A673 (cell line): ENCODE measurements around the gene KCNQ4. TPM values are rescaled to one million over a fixed set of nuclear protein-coding genes. Genes with fewer than 3 reads are reported as not detected.

Experiments used
- BruUV-seq: library from RNA; stranded (reverse); fragments of 400-500 nt; replicated peaks from 2 replicates; lab custom pipeline; 2021; lab: Mats Ljungman, UMichigan
- CTCF ChIA-PET: fragments of 300-600 bp; sonication (Branson Sonifier 250); formaldehyde crosslinking; loops from one replicate; lab custom pipeline; 2022; ENCODE audit warnings: antibody characterized with exemption; lab: Charles Lee
- POLR2A ChIA-PET: fragments of 300-600 bp; sonication (Branson Sonifier 250); formaldehyde crosslinking; loops from one replicate; lab custom pipeline; 2022; ENCODE audit warnings: antibody characterized with exemption; ENCODE audit not compliant: low non-redundant PET; lab: Charles Lee
- DNase-seq: peaks from one replicate; pipeline ENCODE4 v3.0.0-alpha.2; 2015; ENCODE audit warnings: low spot score
- H3K27ac ChIP-seq: fragments of 200-600 bp; sonication (generic); 2 replicates; pipeline ENCODE4 v1.5.1; 2016; ENCODE audit warnings: mixed run types, low read depth, mild to moderate bottlenecking, mixed read lengths, antibody characterized with exemption, low read length; ENCODE audit not compliant: poor library complexity, severe bottlenecking
- H3K27me3 ChIP-seq: fragments of 200-600 bp; sonication (generic); replicated peaks from 2 replicates; pipeline ENCODE4 v1.6.1; 2017; ENCODE audit warnings: mixed run types, low read depth, mild to moderate bottlenecking, mixed read lengths, antibody characterized with exemption, low read length; ENCODE audit not compliant: insufficient read depth, poor library complexity
- H3K36me3 ChIP-seq: fragments of 200-600 bp; sonication (generic); 2 replicates; pipeline ENCODE4 v1.6.1; 2016; ENCODE audit warnings: mixed run types, mild to moderate bottlenecking, mixed read lengths, antibody characterized with exemption, low read length; ENCODE audit not compliant: insufficient read depth, poor library complexity, severe bottlenecking
- H3K4me1 ChIP-seq: fragments of 200-600 bp; sonication (generic); 2 replicates; pipeline ENCODE4 v1.6.1; 2017; ENCODE audit warnings: mixed run types, mild to moderate bottlenecking, mixed read lengths, antibody characterized with exemption, low read length; ENCODE audit not compliant: insufficient read depth, poor library complexity, severe bottlenecking
- H3K4me3 ChIP-seq: fragments of 200-600 bp; sonication (generic); 2 replicates; pipeline ENCODE4 v1.5.1; 2016; ENCODE audit warnings: low read depth, mixed run types, mild to moderate bottlenecking, mixed read lengths, low read length; ENCODE audit not compliant: poor library complexity, severe bottlenecking
- H3K9me3 ChIP-seq: fragments of 200-600 bp; sonication (generic); 2 replicates; pipeline ENCODE4 v1.6.1; 2016; ENCODE audit warnings: mixed run types, low read depth, mild to moderate bottlenecking, mixed read lengths, antibody characterized with exemption, low read length; ENCODE audit not compliant: poor library complexity, severe bottlenecking
- EZH2 ChIP-seq: fragments of 200-600 bp; sonication (generic); IDR thresholded peaks from 2 replicates; pipeline ENCODE4 v1.6.1; 2017; ENCODE audit warnings: borderline replicate concordance, low read depth, mild to moderate bottlenecking, mixed read lengths, antibody characterized with exemption, low read length; ENCODE audit not compliant: poor library complexity, severe bottlenecking
- intact Hi-C: fragments of 100-400 bp; cut with micrococcal nuclease; formaldehyde crosslinking; loops from one replicate; pipeline ENCODE4 v1.10.0; 2022; ENCODE audit not compliant: unreplicated experiment
- total RNA-seq: library from RNA; stranded (reverse); gene quantifications from 2 replicates; pipeline ENCODE4 v1.2.3, GENCODE V29; 2021
- TF ChIP-seq, protein P1 (sequence below): fragments of 300-800, 200-600 bp; sonication (generic); conservative IDR thresholded peaks from 2 replicates; pipeline ENCODE4 v1.5.1; 2017; ENCODE audit warnings: low read depth, mild to moderate bottlenecking, antibody characterized with exemption, low read length, moderate library complexity, mixed read lengths

KCNQ4 gene
- total RNA-seq, 1 experiment from 2014 or later = 0.62 TPM

DNA sequence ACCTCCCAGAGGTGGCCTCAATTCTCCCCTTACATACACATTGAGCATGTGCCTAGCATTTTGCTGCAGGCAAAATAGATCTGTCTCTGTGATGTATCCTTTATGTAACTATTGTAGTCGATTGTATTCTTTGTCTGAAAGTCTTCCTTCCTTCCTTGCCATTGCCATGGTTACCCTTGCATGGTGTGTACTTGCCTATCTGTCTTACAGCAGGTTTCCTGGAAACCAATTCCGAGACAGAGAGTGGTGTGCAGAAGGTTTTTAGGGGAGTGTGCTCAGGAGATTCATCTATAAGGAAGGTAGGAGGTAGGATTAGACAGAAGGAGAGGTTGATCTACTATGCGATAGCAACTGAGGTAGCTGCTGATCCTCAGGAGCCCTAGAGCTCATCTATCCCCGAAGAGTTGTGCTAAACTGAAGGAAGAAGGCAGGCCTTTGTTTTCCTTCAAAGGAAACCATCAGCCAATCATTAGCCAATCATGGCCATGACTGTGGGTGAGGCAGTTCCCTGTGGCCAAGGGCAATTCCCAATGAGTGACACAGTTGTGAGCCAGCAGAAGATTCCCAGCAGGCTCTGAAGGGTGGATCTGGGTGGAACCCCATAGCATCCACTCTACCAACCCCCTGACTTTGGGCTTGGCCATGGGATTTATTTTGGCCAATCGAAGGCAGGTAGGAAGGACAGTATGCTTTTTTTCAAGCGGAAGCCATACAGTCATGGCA, 63.6 kb downstream of the KCNQ4 start:
- H3K9me3 ChIP-seq = no peaks in the 10 kb centered on the region
- ChIA-PET CTCF (interaction anchor here (1.8 kb wide), 1 partner anchor 106 kb away, joined by 10 read pairs; no protein-coding TSS in a partner anchor), POLR2A (no interaction called here)
- no peak for DNase-seq
- H3K4me3 ChIP-seq = no peak overlapping the region
- intact Hi-C loops = no loop called here
- H3K4me1 ChIP-seq = no peaks in the 10 kb centered on the region
- no TSS peak for BruUV-seq
- no peak overlapping the region for H3K27ac ChIP-seq
- H3K27me3 ChIP-seq = no peaks in the 10 kb centered on the region
- TF ChIP-seq, protein P1, sequence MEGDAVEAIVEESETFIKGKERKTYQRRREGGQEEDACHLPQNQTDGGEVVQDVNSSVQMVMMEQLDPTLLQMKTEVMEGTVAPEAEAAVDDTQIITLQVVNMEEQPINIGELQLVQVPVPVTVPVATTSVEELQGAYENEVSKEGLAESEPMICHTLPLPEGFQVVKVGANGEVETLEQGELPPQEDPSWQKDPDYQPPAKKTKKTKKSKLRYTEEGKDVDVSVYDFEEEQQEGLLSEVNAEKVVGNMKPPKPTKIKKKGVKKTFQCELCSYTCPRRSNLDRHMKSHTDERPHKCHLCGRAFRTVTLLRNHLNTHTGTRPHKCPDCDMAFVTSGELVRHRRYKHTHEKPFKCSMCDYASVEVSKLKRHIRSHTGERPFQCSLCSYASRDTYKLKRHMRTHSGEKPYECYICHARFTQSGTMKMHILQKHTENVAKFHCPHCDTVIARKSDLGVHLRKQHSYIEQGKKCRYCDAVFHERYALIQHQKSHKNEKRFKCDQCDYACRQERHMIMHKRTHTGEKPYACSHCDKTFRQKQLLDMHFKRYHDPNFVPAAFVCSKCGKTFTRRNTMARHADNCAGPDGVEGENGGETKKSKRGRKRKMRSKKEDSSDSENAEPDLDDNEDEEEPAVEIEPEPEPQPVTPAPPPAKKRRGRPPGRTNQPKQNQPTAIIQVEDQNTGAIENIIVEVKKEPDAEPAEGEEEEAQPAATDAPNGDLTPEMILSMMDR = no peak
- H3K36me3 ChIP-seq = no peaks in the 10 kb centered on the region

DNA sequence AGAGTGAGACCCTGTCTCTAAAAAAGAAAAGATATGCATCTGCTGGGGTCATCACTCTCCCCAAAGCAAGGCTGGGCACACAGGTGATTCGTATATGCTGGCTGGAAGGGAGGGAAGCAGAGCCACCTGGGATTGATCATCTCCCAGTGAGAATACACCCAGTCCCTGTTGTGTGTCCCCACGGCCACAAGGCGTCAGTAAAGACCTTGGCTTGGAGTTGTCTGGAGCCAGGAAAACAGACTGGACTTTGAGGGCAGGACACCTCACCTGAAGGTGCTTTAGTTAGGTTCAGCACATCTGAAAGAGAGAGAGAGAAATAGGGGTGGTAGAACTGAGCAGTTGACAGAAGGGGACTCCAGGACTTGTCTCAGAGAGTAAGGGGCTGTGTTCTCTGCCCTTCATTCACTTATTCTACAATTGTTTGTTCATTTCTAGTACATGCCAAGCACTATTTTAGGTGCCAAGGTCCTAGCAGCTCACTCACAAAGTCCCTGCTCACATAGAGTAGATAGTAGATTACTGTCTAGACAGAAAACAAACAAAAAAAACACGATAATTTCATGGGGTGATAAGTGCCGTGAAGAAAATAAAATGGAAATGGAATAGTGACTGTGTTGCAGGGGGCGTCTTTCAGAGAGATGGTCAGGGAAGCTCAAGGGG, 65.1 kb downstream of the KCNQ4 start:
- no peak overlapping the region for H3K27ac ChIP-seq
- no peak overlapping the region for H3K4me3 ChIP-seq
- H3K36me3 ChIP-seq = no peaks in the 10 kb centered on the region
- TF ChIP-seq EZH2 = no peak
- TF ChIP-seq, protein P1 = peak; percentile 86
- no peaks in the 10 kb centered on the region for H3K4me1 ChIP-seq
- no peaks in the 10 kb centered on the region for H3K27me3 ChIP-seq
- no peaks in the 10 kb centered on the region for H3K9me3 ChIP-seq
- intact Hi-C loops = loop anchor here (1.0 kb wide), 1 partner anchor 104 kb away; no protein-coding TSS in a partner anchor
- peak; percentile 67 for DNase-seq
- CTCF ChIA-PET = interaction anchor here (1.5 to 1.8 kb wide), 2 partner anchors 100 to 104 kb away, joined by 10 to 22 read pairs; no protein-coding TSS in a partner anchor
- BruUV-seq = no TSS peak
- POLR2A ChIA-PET = interaction anchor here (0.5 kb wide), 1 partner anchor 408 kb away, joined by 3 read pairs; no protein-coding TSS in a partner anchor

GRCh38 chr1:40849801-40850592, 66.4 kb downstream of the KCNQ4 start:
- no peak for TF ChIP-seq EZH2
- TF ChIP-seq, protein P1 = peak; percentile 89
- H3K36me3 ChIP-seq = no peaks in the 10 kb centered on the region
- ChIA-PET CTCF (interaction anchor here (0.6 to 1.5 kb wide), 5 partner anchors 75 to 258 kb away, joined by 3 to 22 read pairs (median 3); no protein-coding TSS in a partner anchor), POLR2A (no interaction called here)
- no TSS peak for BruUV-seq
- no peaks in the 10 kb centered on the region for H3K9me3 ChIP-seq
- DNase-seq = peak; percentile 73
- H3K27me3 ChIP-seq = no peaks in the 10 kb centered on the region
- intact Hi-C loops = loop anchor here (1.0 kb wide), 2 partner anchors 238 to 258 kb away; no protein-coding TSS in a partner anchor
- no peak overlapping the region for H3K27ac ChIP-seq
- no peak overlapping the region for H3K4me3 ChIP-seq
- no peaks in the 10 kb centered on the region for H3K4me1 ChIP-seq
